NCI-H524 treated with DMSO at 0.1 percent for 48 hours (cell line): ENCODE measurements around the gene MSH2.
"Not testable (repeated sequence)": the region's sequence is repeated elsewhere in the genome, so short reads cannot be mapped to it uniquely, and the experiment has no call there.

Experiments
- DNase-seq: peaks from one replicate; lab custom pipeline; 2025; lab: John Stamatoyannopoulos, UW

MSH2 gene

DNA sequence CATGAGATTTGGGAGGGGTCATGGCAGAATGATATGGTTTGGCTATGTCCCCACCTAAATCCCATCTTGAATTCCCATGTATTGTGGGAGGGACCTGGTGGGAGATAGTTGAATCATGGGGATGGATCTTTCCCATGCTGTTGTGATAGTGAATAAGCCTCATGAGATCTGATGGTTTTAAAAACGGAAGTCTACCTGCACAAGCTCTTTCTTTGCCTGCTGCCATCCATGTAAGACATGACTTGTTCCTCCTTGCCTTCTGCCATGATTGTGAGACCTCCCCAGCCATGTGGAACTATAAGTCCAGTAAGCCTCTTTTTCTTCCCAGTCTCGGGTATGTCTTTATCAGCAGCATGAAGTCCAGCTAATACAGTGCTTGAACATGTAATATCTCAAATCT, 5.0 kb downstream of the MSH2 start:
- not testable (repeated sequence) for DNase-seq

DNA sequence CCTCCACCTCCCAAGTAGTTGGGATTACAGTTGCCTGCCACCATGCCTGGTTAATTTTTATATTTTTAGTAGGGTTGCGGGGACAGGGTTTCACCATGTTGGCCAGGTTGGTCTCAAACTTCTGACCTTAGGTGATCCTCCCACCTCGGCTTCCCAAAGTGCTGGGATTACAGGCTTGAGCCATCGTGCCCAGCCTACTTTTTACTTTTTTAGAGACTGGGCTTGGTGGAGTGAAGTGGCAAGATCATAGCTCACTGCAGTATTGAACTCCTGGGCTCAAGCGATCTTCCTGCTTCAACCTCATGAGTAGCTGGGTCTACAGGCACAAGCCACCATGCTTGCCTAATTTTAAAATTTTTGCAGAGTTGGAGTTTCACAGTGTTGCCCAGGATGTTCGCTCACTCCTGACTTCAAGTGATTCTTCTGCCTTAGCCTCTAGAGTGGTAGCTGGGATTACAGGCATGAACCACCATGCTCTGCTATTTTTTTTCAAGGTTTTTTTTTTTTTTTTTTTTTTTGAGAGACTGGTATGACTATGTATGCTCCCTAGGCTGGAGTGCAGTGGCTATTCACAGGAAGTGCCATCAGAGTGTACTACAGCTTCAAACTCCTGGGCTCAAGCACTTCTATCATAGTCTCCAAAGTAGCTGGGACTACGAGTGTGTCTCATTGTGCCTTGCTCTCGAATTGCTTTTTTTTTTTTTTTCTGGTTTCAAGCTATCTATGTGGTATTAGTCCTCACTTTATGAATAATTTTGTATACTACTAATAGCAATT, 11.9 kb downstream of the MSH2 start:
- no peak for DNase-seq

DNA sequence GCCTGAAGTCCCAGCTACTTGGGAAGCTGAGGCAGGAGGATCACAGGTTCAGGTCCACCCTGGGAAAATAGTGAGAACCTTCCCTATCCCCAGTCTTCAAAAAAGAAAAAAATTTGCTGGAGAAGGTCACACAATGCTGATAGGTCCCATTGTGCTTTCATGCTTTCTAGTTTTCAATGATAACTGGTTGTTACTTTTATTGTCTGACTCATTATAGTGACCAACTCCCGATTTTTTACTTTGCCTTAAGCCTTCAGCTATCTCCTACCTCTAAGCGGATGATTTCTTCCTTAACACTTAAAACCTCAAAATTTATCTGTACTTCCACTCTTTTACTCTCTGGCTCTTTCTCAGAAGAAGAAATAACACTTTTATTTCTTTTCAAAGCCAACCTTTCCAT, 17.3 kb downstream of the MSH2 start:
- DNase-seq, result no peak

DNA sequence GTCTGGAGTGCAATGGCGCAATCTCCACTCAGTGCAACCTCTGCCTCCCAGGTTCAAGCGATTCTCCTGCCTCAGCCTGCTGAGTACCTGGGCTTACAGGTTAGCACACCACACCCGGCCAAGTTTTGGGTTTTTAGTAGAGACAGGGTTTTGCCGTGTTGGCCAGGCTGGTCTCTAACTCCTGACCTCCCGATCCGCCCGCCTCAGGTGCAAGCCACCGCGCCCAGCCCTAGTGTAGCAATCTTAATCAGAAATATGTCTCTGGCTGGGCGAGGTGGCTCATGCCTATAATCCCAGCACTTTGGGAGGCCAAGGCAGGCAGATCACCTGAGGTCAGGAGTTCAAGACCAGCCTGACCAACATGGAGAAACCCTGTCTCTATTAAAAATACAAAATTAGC, 17.7 kb downstream of the MSH2 start:
- DNase-seq, result not testable (repeated sequence)

DNA sequence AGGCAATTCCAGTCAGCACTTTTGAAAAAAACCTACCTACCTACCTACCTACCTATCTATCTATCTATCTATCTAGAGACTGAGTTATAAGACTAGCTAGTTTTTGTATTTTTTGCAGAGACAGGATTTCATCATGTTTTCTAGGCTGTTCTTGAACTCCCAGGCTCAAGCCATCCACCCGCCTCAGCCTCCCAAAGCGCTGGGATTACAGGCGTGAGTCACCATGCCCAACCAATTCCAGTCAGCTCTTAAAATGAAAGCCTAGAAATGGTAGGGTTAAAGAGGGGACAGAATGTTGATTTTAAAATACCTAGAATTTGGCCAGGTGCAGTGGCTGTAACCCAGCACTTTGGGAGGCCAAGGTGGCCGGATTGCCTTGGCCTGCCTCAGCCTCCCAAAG, 19.1 kb downstream of the MSH2 start:
- DNase-seq, result no peak

DNA sequence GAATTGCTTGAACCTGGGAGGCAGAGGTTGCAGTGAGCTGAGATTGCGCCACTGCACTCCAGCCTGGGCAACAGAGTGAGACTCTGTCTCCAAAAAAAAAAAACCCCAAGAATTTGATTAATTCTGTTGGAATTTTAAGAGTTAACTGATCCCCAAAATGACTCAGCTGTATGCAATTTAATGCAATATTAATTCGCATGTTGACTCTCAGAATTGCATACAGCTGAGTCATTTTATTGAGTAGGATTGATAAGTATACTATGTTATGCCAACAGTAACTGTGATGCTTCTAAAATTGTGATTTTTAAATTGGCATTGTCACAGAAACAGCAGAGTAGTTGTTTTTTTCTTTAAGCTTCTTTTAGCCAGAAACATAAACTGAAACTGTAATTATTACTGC, 19.6 kb downstream of the MSH2 start:
- DNase-seq, result no peak

DNA sequence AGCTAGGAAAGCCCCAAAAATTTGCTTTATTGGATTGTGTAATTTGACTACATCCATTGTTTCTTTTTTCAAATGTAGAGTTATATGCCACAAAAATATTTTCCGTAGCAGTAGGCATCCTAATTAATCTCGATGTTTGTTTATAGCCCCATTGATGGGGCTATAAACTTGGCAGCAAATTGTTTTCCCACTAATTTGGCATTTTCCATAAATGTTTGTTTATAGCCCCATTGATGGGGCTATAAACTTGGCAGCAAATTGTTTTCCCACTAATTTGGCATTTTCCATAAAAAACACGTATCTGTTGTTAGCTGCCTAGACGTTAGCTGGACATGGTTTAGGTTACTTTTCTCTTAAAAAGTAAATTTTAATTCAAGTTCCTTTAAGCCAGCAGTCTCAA, 23.8 kb downstream of the MSH2 start:
- DNase-seq, result no peak

DNA sequence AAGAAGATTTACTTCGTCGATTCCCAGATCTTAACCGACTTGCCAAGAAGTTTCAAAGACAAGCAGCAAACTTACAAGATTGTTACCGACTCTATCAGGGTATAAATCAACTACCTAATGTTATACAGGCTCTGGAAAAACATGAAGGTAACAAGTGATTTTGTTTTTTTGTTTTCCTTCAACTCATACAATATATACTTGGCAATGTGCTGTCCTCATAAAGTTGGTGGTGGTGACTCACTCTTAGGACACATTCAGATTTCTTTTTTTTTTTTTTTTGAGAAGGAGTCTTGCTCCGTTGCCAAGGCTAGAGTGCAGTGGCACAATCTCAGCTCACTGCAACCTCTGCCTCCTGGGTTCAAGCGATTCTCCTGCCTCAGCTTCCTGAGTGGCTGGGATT, 26.8 kb downstream of the MSH2 start:
- DNase-seq, result no peak

DNA sequence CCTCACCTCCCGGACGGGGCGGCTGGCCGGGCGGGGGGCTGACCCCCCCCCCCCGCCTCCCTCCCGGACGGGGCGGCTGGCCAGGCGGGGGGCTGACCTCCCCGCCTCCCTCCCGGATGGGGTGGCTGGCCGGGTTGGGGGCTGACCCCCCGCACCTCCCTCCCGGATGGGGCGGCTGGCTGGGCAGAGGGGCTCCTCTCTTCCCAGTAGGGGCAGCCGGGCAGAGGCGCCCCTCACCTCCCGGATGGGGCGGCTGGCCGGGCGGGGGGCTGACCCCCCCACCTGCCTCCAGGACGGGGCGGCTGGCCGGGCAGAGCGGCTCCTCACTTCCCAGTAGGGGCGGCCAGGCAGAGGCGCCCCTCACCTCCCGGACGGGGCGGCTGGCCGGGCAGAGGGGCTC, 30.1 kb downstream of the MSH2 start:
- not testable (repeated sequence) for DNase-seq

DNA sequence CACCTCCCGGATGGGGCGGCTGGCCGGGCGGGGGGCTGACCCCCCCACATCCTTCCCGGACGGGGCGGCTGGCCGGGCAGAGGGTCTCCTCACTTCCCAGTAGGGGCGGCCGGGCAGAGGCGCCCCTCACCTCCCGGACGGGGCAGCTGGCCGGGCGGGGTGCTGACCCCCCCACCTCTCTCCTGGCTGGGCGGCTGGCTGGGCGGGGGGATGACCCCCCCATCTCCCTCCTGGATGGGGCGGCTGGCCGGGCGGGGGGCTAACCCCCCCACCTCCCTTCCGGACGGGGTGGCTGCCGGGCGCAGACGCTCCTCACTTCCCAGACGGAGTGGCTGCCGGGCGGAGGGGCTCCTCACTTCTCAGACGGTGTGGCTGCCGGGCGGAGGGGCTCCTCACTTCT, 30.5 kb downstream of the MSH2 start:
- DNase-seq, result not testable (repeated sequence)

DNA sequence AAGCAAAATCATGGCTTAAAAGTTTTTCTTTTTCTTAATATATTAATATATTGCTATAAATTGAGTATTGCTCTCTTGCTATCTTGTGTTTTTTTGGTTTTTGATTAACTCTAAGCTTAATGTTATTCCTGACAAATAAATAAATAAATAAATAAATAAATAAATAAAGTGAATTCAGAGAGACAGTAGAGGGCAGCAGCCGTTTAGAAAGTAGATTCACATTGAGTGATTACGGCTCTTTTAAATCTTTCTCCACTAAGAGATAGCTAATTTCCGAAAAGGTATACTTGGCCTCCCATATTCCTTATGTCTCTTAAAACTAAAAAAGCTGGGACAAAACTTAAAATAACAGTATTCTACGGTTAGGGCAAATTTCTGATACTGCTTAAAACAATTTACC, 34.3 kb downstream of the MSH2 start:
- DNase-seq, result no peak

DNA sequence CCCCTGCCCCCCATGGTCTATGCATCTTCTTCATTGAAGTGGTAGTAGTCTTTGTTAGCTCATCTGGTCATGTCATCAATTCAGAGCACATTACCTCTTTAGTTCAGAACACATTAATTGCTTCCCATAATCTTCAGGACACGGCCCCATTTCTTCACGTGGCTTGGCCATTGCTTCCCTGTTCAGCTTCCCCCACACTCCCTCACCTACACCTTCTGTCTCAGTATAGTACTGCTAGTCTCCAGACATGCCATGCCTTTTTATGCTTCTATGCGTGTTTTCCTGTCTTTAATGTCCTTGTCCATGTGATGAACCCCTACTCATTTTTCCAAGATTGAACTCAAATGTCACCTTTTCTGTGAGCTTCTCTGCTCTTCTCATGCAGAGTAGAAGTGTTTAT, 35.1 kb downstream of the MSH2 start:
- no peak for DNase-seq

DNA sequence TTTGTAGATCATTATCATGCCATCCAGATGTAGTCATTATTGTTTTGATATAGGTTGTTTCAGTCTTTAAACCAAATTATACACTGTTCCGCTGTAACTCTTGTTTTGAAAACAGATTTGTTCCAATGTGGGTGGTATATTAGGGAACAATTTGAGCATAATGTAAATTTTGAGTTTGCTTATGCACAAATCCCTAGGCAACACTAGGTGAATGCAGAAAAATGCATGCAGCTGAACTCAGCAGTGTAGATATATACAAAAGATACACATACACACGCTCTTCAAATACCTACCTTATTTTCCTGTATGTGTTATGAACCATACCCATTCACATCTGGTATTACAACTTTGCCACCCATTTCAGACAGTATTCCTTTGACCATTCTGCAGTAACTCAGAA, 35.8 kb downstream of the MSH2 start:
- no peak for DNase-seq

DNA sequence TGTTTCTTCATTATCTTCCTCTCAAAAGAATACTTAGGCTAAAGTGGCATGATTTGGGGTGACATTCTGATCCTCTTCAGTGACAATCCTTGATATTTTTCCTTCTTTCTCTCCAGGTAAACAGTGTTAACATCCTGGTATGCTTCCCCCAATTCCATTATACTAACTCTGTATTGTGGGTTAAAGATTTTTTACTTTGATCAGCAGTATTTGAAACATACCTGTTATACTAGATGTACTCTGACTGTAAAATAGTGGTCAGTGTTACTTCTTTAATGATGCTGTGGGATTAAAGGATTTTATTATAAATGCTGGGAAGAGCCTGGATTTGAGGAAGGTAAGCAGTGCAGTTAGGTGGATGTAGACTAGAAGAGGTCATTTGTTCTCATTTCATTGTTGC, 48.8 kb downstream of the MSH2 start:
- no peak for DNase-seq

DNA sequence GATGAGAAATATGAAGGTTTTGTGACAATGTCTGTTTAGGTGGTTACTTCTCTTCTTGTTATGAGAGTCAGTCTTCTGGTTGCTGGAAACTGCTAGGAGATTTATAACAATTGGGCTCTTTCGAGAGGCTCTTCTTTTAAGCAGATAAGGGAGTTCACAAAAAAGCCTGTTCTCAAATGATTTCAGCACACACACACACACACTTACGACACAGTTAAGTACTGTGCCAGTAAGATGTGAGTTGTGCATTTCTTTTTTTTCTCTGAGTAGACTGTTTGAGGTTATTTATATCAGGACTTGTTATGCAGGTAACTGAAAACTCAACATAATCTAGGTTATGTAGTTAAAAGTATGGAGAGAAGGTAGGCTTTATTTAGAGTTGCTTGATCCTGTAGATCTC, 49.8 kb downstream of the MSH2 start:
- DNase-seq, result no peak

DNA sequence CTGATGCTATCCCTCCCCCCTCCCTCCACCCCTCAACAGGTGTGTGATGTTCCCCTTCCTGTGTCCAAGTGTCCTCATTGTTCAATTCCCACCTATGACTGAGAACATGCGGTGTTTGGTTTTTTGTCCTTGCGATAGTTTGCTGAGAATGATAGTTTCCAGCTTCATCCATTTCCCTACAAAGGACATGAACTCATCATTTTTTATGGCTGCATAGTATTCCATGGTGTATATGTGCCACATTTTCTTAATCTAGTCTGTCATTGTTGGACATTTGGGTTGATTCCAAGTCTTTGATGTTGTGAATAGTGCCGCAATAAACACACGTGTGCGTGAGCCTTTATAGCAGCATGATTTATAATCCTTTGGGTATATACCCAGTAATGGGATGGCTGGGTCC, 51.9 kb downstream of the MSH2 start:
- not testable (repeated sequence) for DNase-seq

DNA sequence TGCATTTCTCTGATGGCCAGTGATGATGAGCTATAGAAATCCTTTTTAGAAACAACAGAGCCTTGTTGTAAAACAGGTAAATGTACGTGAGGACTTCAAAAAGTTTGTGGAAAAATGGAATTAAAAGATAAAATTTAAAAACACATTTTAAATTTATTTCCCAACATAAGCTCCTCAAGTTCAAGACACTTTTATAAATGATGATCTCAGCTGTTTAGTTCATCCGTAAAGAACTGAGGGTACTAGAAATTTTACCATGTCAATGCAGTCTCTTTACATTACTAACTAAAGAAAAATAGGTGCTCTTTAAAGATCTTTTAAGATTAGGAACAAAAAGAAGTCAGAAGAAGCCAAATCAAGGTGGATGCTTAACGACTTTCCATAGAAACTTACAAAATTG, 52.5 kb downstream of the MSH2 start:
- no peak for DNase-seq

DNA sequence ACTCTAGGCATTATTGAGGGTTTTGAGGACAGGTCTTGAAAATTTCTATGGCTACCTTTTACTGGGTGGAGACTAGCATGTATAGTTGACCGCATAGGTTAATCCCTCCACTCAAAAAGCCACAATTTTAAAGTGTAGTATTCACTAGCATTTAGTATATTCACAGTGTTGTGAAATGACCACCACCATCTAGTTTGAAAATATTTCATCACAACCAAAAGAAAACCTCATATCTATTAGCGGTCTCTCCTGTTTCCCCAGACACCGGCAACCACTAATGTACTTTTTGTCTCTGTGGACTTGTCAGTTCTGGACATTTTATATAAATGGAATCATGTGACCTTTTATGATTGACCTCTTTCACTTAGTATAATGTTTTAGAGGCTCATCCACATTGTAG, 53.9 kb downstream of the MSH2 start:
- no peak for DNase-seq

DNA sequence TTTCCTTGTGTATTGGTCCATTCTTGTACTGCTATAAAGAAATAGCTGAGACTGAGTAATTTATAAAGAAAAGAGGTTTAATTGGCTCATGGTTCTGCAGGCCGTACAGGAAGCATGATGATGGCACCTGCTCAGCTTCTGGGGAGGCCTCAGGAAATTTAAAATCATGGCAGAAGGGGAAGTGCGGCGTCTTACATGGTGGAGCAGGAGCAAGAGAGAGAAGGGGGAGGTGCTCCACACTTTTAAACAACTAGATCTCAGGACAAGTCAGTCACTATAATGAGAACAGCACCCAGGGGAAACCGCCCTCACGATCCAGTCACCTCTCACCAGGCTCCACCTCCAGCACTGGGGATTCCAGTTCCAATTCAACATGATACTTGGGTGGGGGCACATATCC, 54.3 kb downstream of the MSH2 start:
- no peak for DNase-seq

DNA sequence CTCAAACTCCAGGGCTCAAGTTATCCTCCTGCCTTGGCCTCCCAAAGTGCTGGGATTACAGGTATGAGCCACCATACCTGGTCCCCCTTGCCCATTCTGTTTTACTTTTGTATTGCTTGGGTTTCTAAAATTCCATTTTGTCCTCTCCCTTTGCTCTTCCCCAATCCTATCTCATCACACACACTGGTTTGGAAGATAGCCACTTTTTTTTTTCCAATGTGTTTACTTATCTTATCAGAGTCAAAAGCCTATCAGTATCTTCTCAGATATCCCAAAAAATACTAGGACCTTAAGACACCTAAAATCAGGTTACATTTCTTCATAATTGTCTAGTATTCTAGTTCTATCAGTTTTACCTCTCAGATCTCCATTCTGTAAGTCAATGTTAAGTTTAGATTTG, 56.1 kb downstream of the MSH2 start:
- DNase-seq, result no peak

DNA sequence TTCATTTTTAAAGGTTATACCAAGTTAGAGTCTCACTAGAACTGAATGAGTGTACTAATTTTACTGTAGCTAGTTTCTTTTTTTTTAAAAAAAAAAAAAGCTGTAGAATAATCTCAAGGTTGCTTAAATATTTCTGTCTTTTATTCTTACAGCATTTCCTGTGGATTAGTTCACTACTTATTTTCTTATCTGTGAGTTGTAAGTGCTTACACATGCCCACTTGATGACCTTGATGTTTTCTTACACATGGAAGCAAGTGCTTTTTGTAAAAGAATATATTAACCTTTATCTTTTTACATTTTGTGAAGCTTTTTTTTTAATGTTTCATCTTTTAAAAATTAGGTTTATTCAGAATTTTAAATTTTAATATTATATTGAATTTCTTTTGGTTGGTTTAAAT, 57.8 kb downstream of the MSH2 start:
- DNase-seq, result no peak

DNA sequence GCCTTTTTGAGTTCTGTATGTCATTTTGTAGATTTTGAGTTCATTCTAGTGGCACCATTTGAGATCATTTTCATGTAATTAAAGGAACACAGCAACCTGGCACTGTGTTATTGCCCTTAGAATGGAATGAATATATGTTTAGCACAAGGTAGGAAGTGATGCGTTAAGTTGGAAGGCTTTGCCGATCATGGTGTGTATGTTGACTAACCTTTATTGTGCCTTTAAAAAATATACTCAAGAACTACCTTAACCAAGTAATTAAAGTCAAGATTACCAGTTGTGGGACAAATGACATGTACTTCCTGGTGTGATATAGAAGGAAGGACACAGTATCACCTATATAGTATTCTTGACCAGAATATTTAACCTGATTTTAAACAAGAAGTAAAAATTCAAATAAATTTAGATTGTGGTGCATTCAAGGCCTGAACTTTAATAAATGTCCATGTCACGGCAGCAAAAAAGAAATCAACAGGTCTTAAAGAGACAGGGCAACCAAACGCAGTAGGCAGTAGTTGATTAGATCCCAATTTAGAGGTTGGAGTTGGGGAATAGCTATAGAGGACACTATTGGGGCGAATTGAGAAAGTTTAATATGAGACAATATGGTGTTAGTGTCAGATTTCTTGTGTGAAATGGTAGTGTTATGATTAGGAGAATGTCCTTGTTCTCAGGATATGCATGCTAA, 68.6 kb downstream of the MSH2 start:
- no peak for DNase-seq

DNA sequence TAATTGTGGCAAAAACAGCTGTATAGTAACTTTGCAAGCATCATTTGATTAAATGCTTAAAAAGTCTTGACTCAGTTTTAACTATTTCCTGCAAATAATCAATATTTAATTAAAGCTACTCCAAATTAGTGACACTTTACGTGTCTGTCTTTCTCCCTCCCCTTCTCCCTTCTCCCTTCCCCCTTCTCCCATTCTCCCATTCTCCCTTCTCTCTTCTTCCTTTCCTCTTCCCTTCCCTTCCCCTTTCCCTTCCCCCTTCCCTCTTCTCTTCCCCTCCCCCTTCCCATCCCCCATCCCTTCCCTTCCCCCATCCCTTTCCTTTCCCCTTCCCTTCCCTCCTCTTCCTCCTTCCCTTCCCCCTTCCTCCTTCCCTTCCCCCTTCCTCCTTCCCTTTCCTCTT, 76.9 kb downstream of the MSH2 start:
- DNase-seq, result no peak

DNA sequence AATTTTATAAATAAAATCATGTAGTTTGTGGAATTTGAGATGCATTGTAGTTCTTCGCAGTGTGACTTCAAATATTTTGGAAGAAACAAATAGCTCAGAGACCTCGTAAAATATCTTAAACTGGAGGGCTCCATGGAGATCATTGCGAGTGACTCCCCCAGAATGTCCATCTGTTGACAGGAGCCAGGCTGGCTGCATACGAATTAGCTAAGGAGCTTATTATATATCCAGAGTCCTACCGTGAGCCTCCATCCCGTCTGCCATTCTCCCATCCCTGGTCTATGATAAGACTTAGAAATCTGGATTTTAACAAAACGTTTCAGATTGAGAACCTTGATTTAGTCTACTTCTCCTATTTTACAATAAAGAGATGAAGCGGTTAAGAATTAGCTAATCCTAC, 80.2 kb downstream of the MSH2 start:
- peak; percentile 65 for DNase-seq
